ENCODE measurements around the gene CYGB.
"Not testable (repeated sequence)": the region's sequence is repeated elsewhere in the genome, so short reads cannot be mapped to it uniquely, and the experiment has no call there.

The CYGB gene

GRCh38 chr17:76567634-76568432, 30.3 kb upstream of the CYGB start:
- DNase-seq (ENCODE audit: low read depth): no peak

GRCh38 chr17:76566988-76567431, 29.5 kb upstream of the CYGB start:
- no peak for DNase-seq (ENCODE audit: low read depth)

- DNase-seq (ENCODE audit: low read depth): no peak
These were observed 29.1 kb upstream of the CYGB start for GRCh38 chr17:76566613-76566943.

- no peak for DNase-seq (ENCODE audit: low read depth)
These were observed 28.5 kb upstream of the CYGB start for GRCh38 chr17:76565728-76566612.

GRCh38 chr17:76564991-76565727, 27.6 kb upstream of the CYGB start:
- DNase-seq (ENCODE audit: low read depth): not testable (repeated sequence)

- not testable (repeated sequence) for DNase-seq (ENCODE audit: low read depth)
These were observed 25.9 kb upstream of the CYGB start for GRCh38 chr17:76563359-76563758.

GRCh38 chr17:76562734-76563148, 25.2 kb upstream of the CYGB start:
- DNase-seq (ENCODE audit: low read depth): peak; percentile 89

GRCh38 chr17:76561799-76562268, 24.3 kb upstream of the CYGB start:
- peak; percentile 73 for DNase-seq (ENCODE audit: low read depth)

- DNase-seq (ENCODE audit: low read depth): no peak
These were observed 23.8 kb upstream of the CYGB start for GRCh38 chr17:76561332-76561731.

- no peak for DNase-seq (ENCODE audit: low read depth)
These were observed 23.3 kb upstream of the CYGB start for GRCh38 chr17:76560877-76561221.

GRCh38 chr17:76560036-76560876, 22.7 kb upstream of the CYGB start:
- no peak for DNase-seq (ENCODE audit: low read depth)

- not testable (repeated sequence) for DNase-seq (ENCODE audit: low read depth)
These were observed 22.0 kb upstream of the CYGB start for GRCh38 chr17:76559460-76559859.

- DNase-seq (ENCODE audit: low read depth): no peak
These were observed 20.9 kb upstream of the CYGB start for GRCh38 chr17:76558198-76559095.

- peak; percentile 85 for DNase-seq (ENCODE audit: low read depth)
These were observed 20.1 kb upstream of the CYGB start for GRCh38 chr17:76557368-76558197.

GRCh38 chr17:76556765-76557367, 19.4 kb upstream of the CYGB start:
- DNase-seq (ENCODE audit: low read depth): no peak

GRCh38 chr17:76554131-76554530, 16.6 kb upstream of the CYGB start:
- DNase-seq (ENCODE audit: low read depth): no peak

- no peak for DNase-seq (ENCODE audit: low read depth)
These were observed 15.8 kb upstream of the CYGB start for GRCh38 chr17:76553178-76553908.

GRCh38 chr17:76551685-76552084, 14.2 kb upstream of the CYGB start:
- no peak for DNase-seq (ENCODE audit: low read depth)
